HG02588 (cell line): ENCODE results near the gene ZNF222.

Experiments
- ATAC-seq: cut with Tn5 transposase; IDR thresholded peaks from one replicate; pipeline ENCODE4 v1.9.1; 2021; ENCODE audit warnings: mild to moderate bottlenecking, moderate library complexity; ENCODE audit not compliant: unreplicated experiment

ZNF222 gene

DNA sequence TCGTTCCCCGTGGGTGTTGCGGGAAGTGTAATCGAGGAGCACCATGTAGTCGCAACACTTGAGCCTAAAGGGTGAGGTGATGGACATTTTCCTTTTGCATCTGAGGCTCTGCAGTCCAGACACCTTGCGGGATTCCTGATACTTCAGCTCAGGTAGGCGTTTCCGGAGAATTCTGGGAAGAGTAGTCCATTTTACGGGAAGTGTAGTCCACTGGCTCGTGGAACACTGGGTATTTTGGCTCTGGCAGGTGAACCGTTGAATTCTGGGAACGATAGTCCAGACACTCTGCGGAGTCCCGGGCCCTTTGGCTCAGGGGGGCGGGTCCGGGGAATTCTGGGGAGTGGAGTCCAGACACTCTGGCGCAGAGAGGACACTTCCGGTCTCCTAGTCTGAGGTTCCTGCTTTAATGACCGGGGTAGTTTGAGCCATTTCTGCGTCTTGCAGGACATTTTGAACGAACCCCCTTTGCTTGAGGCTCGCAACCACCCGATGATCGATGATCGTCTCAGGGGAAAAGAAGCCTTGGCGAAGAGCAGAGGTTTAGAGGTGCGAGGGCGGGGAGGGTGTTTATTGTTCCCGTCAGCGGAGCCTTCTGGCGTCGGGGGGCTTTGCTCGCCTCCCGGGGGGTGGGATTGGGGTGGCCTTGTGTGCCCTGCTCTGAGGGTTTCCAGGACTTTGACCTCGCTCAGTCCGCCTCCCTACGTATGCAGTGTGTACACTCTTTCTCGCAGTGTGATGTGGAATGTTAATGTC, 26.6 kb downstream of the ZNF222 start, which contains the start of gene ZNF223:
ZNF223 (plus strand) TSS at position 387 of the 753 bp plus-strand sequence. CDS start 3,141 bp downstream, outside the sequence.
- no peak for ATAC-seq

DNA sequence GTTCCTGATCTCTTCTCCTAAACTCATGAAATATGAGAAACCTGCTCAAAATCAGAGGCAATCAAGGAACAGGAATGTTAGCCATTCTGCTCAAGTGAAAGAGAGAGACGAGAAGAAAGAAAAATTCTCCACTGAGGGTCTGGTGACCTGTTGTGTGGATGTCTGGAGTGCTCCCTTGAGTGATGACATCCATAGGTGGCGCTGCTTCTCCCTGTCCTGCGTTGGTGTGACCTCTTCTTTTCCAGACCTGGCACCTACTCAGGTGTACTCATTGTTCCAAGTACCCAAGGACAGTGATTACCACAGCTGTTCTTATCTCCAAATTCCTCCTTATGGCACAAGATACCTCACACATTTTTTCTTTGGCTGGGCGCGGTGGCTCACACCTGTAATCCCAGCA, 30.7 kb downstream of the ZNF222 start:
- ATAC-seq: no peak

DNA sequence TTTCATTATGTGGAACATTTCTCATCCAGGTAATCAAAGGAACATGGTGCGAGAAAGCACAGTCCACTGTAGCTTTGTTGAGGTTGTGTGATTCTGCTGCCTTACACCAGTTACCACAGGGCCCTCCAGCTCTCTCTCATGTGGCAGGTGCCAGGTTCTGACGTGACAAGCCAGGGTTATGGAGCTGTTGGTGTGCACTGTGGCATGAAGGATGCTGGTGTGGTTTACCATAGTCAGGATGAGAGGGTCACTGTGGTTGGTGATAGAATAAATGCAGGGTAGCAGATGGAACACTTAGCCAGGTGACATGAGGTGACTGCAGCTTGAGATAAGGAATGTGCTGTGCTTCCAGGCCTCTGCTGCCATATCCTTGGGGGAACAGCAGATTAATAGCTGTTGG, 34.0 kb downstream of the ZNF222 start:
- ATAC-seq: no peak

DNA sequence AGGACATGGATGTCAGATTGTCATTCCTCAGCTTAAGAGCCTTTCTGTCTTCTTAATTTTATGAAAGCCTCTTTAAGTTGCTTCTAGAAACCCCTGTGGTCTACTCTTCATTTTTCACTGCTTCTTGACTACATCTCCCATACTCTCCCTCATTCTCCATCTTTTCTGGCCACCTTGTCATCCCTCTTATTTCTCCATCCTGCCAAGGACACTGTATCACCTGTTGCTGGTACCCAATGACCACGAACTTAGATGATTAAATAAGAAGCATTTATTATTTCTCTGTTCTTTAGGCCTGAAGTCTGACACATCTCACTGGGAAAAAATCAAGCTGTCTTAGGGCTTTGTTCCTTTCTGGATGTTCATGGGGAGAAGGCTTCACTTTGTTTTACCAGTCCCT, 35.9 kb downstream of the ZNF222 start:
- ATAC-seq: no peak

DNA sequence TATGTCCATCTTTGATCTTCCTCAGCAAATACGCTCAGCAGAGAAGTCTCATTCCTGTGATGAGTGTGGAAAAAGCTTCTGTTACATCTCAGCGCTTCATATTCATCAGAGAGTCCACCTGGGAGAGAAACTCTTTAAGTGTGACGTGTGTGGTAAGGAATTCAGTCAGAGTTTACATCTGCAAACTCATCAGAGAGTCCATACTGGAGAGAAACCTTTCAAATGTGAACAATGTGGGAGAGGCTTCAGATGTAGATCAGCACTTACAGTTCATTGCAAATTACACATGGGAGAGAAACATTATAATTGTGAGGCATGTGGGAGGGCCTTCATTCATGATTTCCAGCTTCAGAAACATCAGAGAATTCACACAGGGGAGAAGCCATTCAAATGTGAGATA, 41.1 kb downstream of the ZNF222 start:
- no peak for ATAC-seq

DNA sequence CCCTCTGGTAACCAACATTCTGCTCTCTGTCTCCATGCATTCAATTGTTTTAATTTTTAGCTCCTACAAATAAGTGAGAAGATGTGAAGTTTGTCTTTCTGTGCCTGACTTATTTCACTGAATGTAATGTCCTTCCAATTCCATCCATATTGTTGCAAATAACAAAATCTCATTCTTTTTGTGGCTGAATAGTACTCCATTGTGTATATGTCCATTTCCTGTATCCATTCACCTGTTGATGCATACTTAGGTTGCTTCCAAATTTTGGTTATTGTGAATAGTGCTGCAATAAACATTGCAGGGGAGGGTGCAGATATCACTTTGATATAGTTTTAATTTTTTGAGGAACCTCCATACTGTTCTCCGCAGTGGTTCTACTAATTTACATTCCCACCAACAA, 44.2 kb downstream of the ZNF222 start:
- ATAC-seq: no peak

DNA sequence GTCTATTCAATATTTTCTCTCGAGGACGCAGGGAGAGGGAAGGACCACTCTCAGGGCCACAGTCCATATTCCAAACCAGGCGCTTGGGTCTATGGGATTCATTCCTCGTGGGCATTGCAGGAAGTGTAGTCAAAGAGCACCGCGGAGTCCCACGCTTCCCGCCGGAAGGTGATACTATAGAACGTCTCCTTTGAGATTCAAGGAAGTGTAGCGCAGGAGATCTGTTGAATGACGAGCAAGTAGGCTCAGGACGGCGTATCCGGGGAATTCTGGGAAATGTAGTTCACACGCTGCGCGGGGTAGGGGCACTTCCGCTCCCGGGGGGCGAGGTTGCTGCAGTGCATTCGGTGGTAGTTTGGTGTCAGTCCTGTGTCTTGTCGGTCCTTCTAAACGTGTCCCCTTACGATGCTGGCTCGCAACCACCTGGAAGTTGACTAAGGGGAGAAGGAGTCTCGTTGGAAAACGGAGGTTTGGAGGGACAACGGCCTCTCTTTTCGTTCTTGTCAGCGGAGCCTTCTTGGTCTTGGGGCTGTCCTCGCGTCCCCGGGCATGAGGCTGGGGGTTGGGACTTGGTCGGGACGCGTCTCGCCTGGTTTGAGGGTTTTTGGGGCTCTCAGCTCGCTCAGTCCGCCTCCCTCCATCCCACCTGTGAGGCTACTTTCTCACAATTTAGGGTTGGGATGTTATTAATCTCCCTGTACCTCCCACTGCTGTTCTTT, 46.8 kb downstream of the ZNF222 start, which contains the start of gene ZNF284:
ZNF284 (plus strand) TSS at position 336 of the 719 bp plus-strand sequence. CDS start 4,231 bp downstream, outside the sequence.
- peak; percentile 95 for ATAC-seq

DNA sequence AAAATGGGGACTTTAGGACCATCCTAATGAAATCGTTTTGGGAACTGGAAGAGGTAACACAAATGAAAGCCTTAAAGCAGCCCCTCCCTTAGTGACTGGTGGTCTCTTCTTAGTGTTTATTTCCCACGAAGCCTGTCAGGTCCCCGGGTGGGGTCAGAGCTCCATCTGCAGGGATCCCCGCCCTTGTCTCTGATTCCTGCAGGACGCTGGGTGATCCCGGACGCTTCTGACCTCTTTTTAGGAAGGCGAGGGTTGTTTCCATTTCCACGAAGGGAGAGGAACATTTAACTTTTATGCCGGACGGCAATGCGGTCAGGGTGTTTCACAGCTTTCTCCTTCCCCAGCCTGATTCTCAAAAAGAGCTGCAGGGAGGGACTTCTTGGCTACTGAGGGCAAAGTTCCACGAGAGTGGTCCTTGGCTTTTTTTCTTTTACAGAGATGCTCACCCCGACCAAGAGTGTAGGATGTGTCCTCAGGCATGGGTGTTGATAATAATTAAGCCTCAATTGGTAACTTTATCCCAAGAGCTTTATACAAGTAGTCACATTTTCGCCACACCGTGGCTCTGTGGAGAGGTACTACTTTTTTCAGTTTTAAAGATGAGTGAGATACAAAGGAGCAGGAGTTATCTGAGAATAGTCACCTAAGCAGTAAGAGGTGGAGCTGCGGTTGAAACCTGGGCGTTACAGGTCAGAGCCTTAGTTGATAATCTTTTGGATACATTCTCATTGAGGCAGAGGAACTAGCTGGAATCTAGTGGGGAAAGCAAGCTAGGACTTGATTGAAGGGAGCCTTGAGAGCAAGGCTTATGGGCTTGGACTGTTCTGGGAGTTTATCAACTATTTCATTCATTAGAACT, 47.6 kb downstream of the ZNF222 start:
- no peak for ATAC-seq

DNA sequence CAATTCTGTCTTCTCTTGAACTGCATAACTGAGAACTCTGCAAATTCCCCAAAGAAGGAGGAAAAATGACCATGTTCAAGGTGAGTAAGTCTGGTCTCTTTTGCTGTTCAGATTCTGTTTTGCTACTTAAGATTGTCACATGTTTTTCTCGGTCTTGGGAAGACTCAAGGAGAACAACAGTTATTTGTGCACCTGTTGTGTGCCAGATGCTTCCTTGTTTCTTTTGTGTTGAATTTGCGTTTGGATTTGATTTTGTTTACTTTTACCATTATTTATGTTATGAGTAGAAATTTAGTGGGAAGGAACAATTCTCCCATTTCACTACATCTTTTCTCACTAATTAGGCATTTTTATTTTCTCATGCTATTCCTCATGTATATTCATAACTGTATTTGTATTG, 51.1 kb downstream of the ZNF222 start:
- no peak for ATAC-seq
